Loucy (cell line): ENCODE data around the gene MSMB.

Experiments used
- H2AFZ ChIP-seq: fragments of 200-600 bp; sonication (generic); 2 replicates; pipeline ENCODE4 v1.6.0; 2016; ENCODE audit warnings: antibody characterized with exemption, mild to moderate bottlenecking, low read length, moderate library complexity
- H3F3A ChIP-seq: fragments of 200-600 bp; 2 replicates; pipeline ENCODE4 v1.6.0; 2016; ENCODE audit warnings: antibody characterized with exemption, low read depth, mild to moderate bottlenecking
- H3K27me3 ChIP-seq: fragments of 200-600 bp; sonication (generic); 2 replicates; pipeline ENCODE4 v1.6.1; 2014; ENCODE audit warnings: low read length, mild to moderate bottlenecking; ENCODE audit not compliant: insufficient read depth, poor library complexity, severe bottlenecking
- H3K36me3 ChIP-seq: fragments of 200-600 bp; sonication (generic); 2 replicates; pipeline ENCODE4 v1.6.1; 2016; ENCODE audit warnings: low read length; ENCODE audit not compliant: insufficient read depth
- H3K4me1 ChIP-seq: fragments of 200-600 bp; sonication (generic); 2 replicates; pipeline ENCODE4 v1.5.1; 2014; ENCODE audit warnings: low read length, mild to moderate bottlenecking; ENCODE audit not compliant: insufficient read depth, poor library complexity, severe bottlenecking
- H3K4me2 ChIP-seq: fragments of 200-600 bp; sonication (generic); 2 replicates; pipeline ENCODE4 v1.6.0; 2014; ENCODE audit warnings: antibody characterized with exemption, low read length, low read depth, mild to moderate bottlenecking; ENCODE audit not compliant: poor library complexity, severe bottlenecking
- H3K4me3 ChIP-seq: fragments of 200-600 bp; sonication (generic); 2 replicates; pipeline ENCODE4 v1.5.1; 2014; ENCODE audit warnings: low read length, mild to moderate bottlenecking, mixed read lengths; ENCODE audit not compliant: poor library complexity, severe bottlenecking
- H3K79me2 ChIP-seq: fragments of 200-600 bp; sonication (generic); 2 replicates; pipeline ENCODE4 v1.6.1; 2014; ENCODE audit warnings: low read length; ENCODE audit not compliant: insufficient read depth
- H3K9ac ChIP-seq: fragments of 200-600 bp; sonication (generic); 2 replicates; pipeline ENCODE4 v1.6.0; 2014; ENCODE audit warnings: mild to moderate bottlenecking, low read depth, low read length, moderate library complexity; ENCODE audit not compliant: poor library complexity, severe bottlenecking
- H3K9me2 ChIP-seq: fragments of 200-600 bp; sonication (generic); replicated peaks from 2 replicates; pipeline ENCODE4 v1.6.1; 2016; ENCODE audit warnings: low read depth, low read length, mixed read lengths
- H3K9me3 ChIP-seq: fragments of 200-600 bp; sonication (generic); 2 replicates; pipeline ENCODE4 v1.6.1; 2014; ENCODE audit warnings: mild to moderate bottlenecking, antibody characterized with exemption, low read length, low read depth; ENCODE audit not compliant: insufficient read depth
- H4K20me1 ChIP-seq: fragments of 200-600 bp; sonication (generic); 2 replicates; pipeline ENCODE4 v1.6.0; 2014; ENCODE audit warnings: antibody characterized with exemption, low read length, mild to moderate bottlenecking; ENCODE audit not compliant: insufficient read depth, poor library complexity, severe bottlenecking
- CTCF ChIP-seq: fragments of 200-600 bp; sonication (generic); conservative IDR thresholded peaks from 2 replicates; pipeline ENCODE4 v1.5.1; 2014; ENCODE audit warnings: mild to moderate bottlenecking, antibody characterized with exemption, low read length
- EZH2phosphoT487 ChIP-seq: fragments of 200-600 bp; IDR thresholded peaks from 2 replicates; pipeline ENCODE4 v1.6.1; 2018; ENCODE audit warnings: antibody characterized with exemption, mild to moderate bottlenecking, moderate library complexity, borderline replicate concordance

Gene MSMB

GRCh38 chr10:46029461-46030030 is 16.5 kb downstream of the MSMB start:
- Histone ChIP-seq H3K36me3 (no peaks in the 10 kb centered on the region), H3K4me3 (peak overlapping the region; percentile 91), H2AFZ (no peak overlapping the region; the same call in 1 of the 2 replicates), H3K9me2 (no peaks in the 10 kb centered on the region), H3F3A (no peaks in the 10 kb centered on the region), H3K9ac (peak overlapping the region; percentile 93), H3K9me3 (no peaks in the 10 kb centered on the region), H3K4me2 (peak overlapping the region; percentile 85), H3K27me3 (no peaks in the 10 kb centered on the region), H3K4me1 (peaks cover 55% of the 10 kb centered on the region), H3K79me2 (peaks cover 58% of the 10 kb centered on the region), H4K20me1 (peaks cover 54% of the 10 kb centered on the region)
- TF ChIP-seq CTCF (no peak), EZH2phosphoT487 (no peak)

- Histone ChIP-seq H3K36me3 (no peaks in the 10 kb centered on the region), H2AFZ (no peak overlapping the region), H3K4me1 (peaks cover 61% of the 10 kb centered on the region), H3K9ac (peak overlapping the region; percentile 93), H3F3A (no peaks in the 10 kb centered on the region), H3K4me3 (peak overlapping the region; percentile 91), H3K27me3 (no peaks in the 10 kb centered on the region), H3K9me2 (no peaks in the 10 kb centered on the region), H3K4me2 (peak overlapping the region; percentile 85), H3K9me3 (no peaks in the 10 kb centered on the region), H3K79me2 (peaks cover 65% of the 10 kb centered on the region), H4K20me1 (peaks cover 61% of the 10 kb centered on the region)
- TF ChIP-seq CTCF, result peak; percentile 82
- no peak for TF ChIP-seq EZH2phosphoT487
Measured at GRCh38 chr10:46028584-46029460, 17.2 kb downstream of the MSMB start.

GRCh38 chr10:46026106-46026505 is 20.0 kb downstream of the MSMB start:
- Histone ChIP-seq H3K27me3 (no peaks in the 10 kb centered on the region), H3K9me3 (no peaks in the 10 kb centered on the region), H3K4me3 (peak overlapping the region; percentile 72), H3K79me2 (peaks cover 93% of the 10 kb centered on the region), H3K4me2 (peak overlapping the region; percentile 85), H3F3A (no peaks in the 10 kb centered on the region), H4K20me1 (peaks cover 88% of the 10 kb centered on the region), H3K4me1 (peaks cover 62% of the 10 kb centered on the region), H3K9me2 (no peaks in the 10 kb centered on the region), H3K9ac (peak overlapping the region; percentile 37), H3K36me3 (no peaks in the 10 kb centered on the region), H2AFZ (no peak overlapping the region)
- TF ChIP-seq EZH2phosphoT487, result no peak
- TF ChIP-seq CTCF, result no peak
